Breast epithelium (tissue), 3 donors: ENCODE data around the gene RBM5.

Experiments used
- CTCF ChIP-seq, 3 donors: fragments of 450-650 bp; IDR thresholded peaks; one replicate each; pipeline ENCODE4 v1.5.1; 2016 to 2017; ENCODE audit warnings: antibody characterized with exemption in 3 of 3, mild to moderate bottlenecking in 3 of 3, moderate library complexity in 3 of 3
- POLR2A ChIP-seq: fragments of 450-650 bp; IDR thresholded peaks from one replicate; pipeline ENCODE4 v1.6.1; 2016; ENCODE audit warnings: antibody characterized with exemption, mild to moderate bottlenecking, moderate library complexity
- POLR2AphosphoS5 ChIP-seq, 3 donors: sonication (generic); formaldehyde crosslinking; IDR thresholded peaks; one replicate each; pipeline ENCODE4 v1.6.1; 2017; ENCODE audit warnings: antibody characterized with exemption in 3 of 3

DNA sequence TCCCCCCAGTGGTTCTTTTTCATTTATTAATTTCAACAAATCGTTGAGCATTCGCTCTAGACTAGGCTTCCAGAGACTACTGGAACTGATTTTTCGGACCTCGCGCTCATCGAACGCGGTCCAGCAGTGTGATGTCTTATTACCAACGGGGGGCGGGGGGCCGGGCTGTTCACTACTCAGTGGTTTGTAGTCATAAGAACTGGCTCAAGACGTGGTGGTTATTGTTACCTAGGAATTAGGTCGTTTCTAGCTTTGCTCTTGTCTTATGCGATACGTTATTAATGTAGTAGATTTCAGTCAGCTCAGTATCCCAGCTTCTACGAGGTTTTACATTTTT lies 858 bp downstream of the RBM5 start:
- TF ChIP-seq CTCF (IDR thresholded peaks at IDR 0.05) = no peak
- no peak for TF ChIP-seq POLR2A
- no peak for TF ChIP-seq POLR2AphosphoS5 (IDR thresholded peaks at IDR 0.05)
